Keratinocyte (primary cell): ENCODE results near the gene SZT2. TPM values are rescaled to one million over a fixed set of nuclear protein-coding genes. Genes with fewer than 3 reads are reported as not detected.
A peak's percentile ranks its signal among the peaks of the same experiment; 100 is the strongest.

Experiments used
- DNase-seq: peaks from one replicate; pipeline ENCODE4 v3.0.0-alpha.2; 2011; ENCODE audit warnings: low read depth, missing footprints, low spot score
- FAIRE-seq: peaks from 2 replicates; lab custom pipeline; 2011; peaks lifted over from hg19 to GRCh38; lab: Jason Lieb, UNC
- H2AFZ ChIP-seq: 2 replicates; pipeline ENCODE4 v1.6.0; 2012; ENCODE audit warnings: low read length, control low read depth, inconsistent platforms; ENCODE audit not compliant: control insufficient read depth
- H3K27ac ChIP-seq: 2 replicates; pipeline ENCODE4 v1.5.1; 2011; ENCODE audit warnings: low read length; ENCODE audit not compliant: control insufficient read depth, insufficient read depth
- H3K27me3 ChIP-seq: 3 replicates; pipeline ENCODE4 v1.6.0; 2011; ENCODE audit warnings: low read length; ENCODE audit not compliant: control insufficient read depth, insufficient read depth; ENCODE audit errors: extremely low read depth
- H3K36me3 ChIP-seq, 2 experiments: 2 replicates in 1 of 2; 3 replicates in 1 of 2; pipeline ENCODE4 v1.5.1; 2011; ENCODE audit warnings: low read length in 2 of 2, mild to moderate bottlenecking in 1 of 2; ENCODE audit not compliant: control insufficient read depth in 2 of 2, insufficient read depth in 2 of 2; ENCODE audit errors: extremely low read depth in 1 of 2
- H3K4me1 ChIP-seq: 3 replicates; pipeline ENCODE4 v1.5.1; 2011; ENCODE audit warnings: low read length; ENCODE audit not compliant: control insufficient read depth, insufficient read depth; ENCODE audit errors: extremely low read depth
- H3K4me2 ChIP-seq: 3 replicates; pipeline ENCODE4 v1.6.0; 2011; ENCODE audit warnings: low read depth, low read length; ENCODE audit not compliant: control insufficient read depth, insufficient read depth; ENCODE audit errors: extremely low read depth
- H3K4me3 ChIP-seq, 3 experiments: fragments of 200-600 bp in 1 of 3; sonication (generic) in 1 of 3; 2 replicates in 2 of 3; 3 replicates in 1 of 3; pipeline ENCODE4 v1.5.1; 2011 to 2016; ENCODE audit warnings: low read length in 3 of 3, mild to moderate bottlenecking in 3 of 3, control low read depth in 2 of 3, inconsistent platforms in 1 of 3, low read depth in 1 of 3, mixed read lengths in 1 of 3, mixed run types in 1 of 3, moderate library complexity in 1 of 3; ENCODE audit not compliant: control insufficient read depth in 2 of 3, insufficient read depth in 2 of 3; ENCODE audit errors: extremely low read depth in 1 of 3
- H3K79me2 ChIP-seq: 2 replicates; pipeline ENCODE4 v1.6.0; 2012; ENCODE audit warnings: low read length; ENCODE audit not compliant: control insufficient read depth, insufficient read depth
- H3K9ac ChIP-seq: 3 replicates; pipeline ENCODE4 v1.6.0; 2011; ENCODE audit warnings: low read length; ENCODE audit not compliant: control insufficient read depth, insufficient read depth; ENCODE audit errors: extremely low read depth
- H3K9me1 ChIP-seq: 3 replicates; pipeline ENCODE4 v1.6.0; 2011; ENCODE audit warnings: low read length; ENCODE audit not compliant: control insufficient read depth, insufficient read depth; ENCODE audit errors: extremely low read depth
- H3K9me3 ChIP-seq: 2 replicates; pipeline ENCODE4 v1.5.1; 2012; ENCODE audit warnings: low read depth, low read length; ENCODE audit not compliant: control insufficient read depth
- H4K20me1 ChIP-seq: 3 replicates; pipeline ENCODE4 v1.6.0; 2011; ENCODE audit warnings: low read length; ENCODE audit not compliant: control insufficient read depth, insufficient read depth; ENCODE audit errors: extremely low read depth
- EZH2 ChIP-seq: IDR thresholded peaks from one replicate; pipeline ENCODE4 v1.6.1; 2012; ENCODE audit warnings: inconsistent platforms, mild to moderate bottlenecking, low read length, moderate library complexity
- dilution Hi-C: fragments of 300-500 bp; cut with MboI; formaldehyde crosslinking; loops from one replicate; pipeline ENCODE4 v1.7.0; 2020; ENCODE audit warnings: low sequenced_read_pairs; ENCODE audit not compliant: extremely low pct_ligation_motif_present
- polyA plus RNA-seq, 5 experiments: library from polyadenylated mRNA; depleted of rRNA in 3 of 5; stranded (reverse) in 3 of 5; stranded (forward) in 1 of 5; unstranded in 1 of 5; fragments of >200 nt; gene quantifications; 1 replicate in 1 of 5; 2 replicates in 3 of 5; 3 replicates in 1 of 5; pipeline versions ENCODE4 v1.2.1 to v1.2.3, GENCODE V29; 2011 to 2012; ENCODE audit warnings: missing spikeins in 2 of 5, low read depth in 1 of 5, low replicate concordance in 1 of 5
- TF ChIP-seq, protein P1 (sequence below), 3 experiments: IDR thresholded peaks in 1 of 3; conservative IDR thresholded peaks in 1 of 3; optimal IDR thresholded peaks in 1 of 3; 2 replicates in 2 of 3; 3 replicates in 1 of 3; pipeline versions ENCODE3 to v1.5.1; 2011; ENCODE audit warnings: low read length in 3 of 3, mild to moderate bottlenecking in 3 of 3, moderate library complexity in 2 of 3, control low read depth in 1 of 3, inconsistent platforms in 1 of 3; ENCODE audit not compliant: insufficient read depth in 2 of 3; ENCODE audit errors: extremely low read depth in 1 of 3

SZT2 gene
- polyA plus RNA-seq, 1 donor (not counting 4 experiments of a cell fraction or from before 2014, with no cell fraction given), result 6.1 TPM

DNA sequence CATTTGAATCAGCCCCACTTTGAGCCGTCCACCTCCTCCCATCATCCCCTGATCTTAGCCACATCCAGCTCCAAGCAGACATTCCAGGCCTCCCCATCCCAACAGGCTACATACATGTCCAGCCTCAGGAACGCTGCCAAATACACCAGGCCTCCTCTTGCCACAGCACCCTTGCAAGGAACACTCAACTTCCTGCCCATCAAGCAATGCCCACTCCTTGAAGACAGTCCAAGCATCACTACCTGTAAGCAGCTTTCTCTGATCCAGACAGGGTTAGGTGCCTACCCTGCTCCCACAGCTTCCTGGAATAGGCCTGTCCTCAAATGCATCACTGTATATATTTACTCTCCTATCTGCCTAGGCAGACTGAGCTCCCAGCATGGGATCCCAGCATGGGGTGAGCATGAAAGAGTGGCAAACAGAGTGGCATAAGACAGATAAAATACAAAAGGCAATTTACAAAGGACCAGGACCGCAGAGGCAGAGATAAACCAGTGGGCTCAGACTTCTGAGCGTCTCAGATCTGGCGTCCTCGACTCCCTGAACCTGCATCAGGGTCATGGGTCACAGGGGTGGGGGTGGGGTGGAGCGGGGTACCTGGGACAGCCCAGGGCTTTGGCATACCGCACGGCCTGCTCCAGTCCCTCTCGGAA, 63.2 kb downstream of the SZT2 start:
- H3K27me3 ChIP-seq, result no peaks in the 10 kb centered on the region
- peaks cover 25 to 39% of the 10 kb centered on the region in 2 experiments for H3K36me3 ChIP-seq
- TF ChIP-seq, protein P1, sequence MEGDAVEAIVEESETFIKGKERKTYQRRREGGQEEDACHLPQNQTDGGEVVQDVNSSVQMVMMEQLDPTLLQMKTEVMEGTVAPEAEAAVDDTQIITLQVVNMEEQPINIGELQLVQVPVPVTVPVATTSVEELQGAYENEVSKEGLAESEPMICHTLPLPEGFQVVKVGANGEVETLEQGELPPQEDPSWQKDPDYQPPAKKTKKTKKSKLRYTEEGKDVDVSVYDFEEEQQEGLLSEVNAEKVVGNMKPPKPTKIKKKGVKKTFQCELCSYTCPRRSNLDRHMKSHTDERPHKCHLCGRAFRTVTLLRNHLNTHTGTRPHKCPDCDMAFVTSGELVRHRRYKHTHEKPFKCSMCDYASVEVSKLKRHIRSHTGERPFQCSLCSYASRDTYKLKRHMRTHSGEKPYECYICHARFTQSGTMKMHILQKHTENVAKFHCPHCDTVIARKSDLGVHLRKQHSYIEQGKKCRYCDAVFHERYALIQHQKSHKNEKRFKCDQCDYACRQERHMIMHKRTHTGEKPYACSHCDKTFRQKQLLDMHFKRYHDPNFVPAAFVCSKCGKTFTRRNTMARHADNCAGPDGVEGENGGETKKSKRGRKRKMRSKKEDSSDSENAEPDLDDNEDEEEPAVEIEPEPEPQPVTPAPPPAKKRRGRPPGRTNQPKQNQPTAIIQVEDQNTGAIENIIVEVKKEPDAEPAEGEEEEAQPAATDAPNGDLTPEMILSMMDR (optimal IDR thresholded peaks at IDR 0.05 in 1 of 3, IDR thresholded peaks at IDR 0.05 in 1 of 3, conservative IDR thresholded peaks at IDR 0.05 in 1 of 3; ENCODE audit: extremely low read depth in 1 of 3, insufficient read depth in 2 of 3, low read length in 3 of 3), result no peak
- no peak for TF ChIP-seq EZH2
- peak; percentile 17 for FAIRE-seq
- H3K4me2 ChIP-seq, result peak overlapping the region; percentile 87
- no peak for DNase-seq
- H3K9me1 ChIP-seq, result no peaks in the 10 kb centered on the region
- dilution Hi-C loops, result no loop called here
- peaks cover 25% of the 10 kb centered on the region for H3K4me1 ChIP-seq
- peak overlapping the region; percentile 39 to 70 (median 60) for H3K4me3 ChIP-seq
- no peaks in the 10 kb centered on the region for H3K9me3 ChIP-seq
- no peak overlapping the region for H2AFZ ChIP-seq
- peak overlapping the region; percentile 80 for H3K9ac ChIP-seq
- peaks cover 5% of the 10 kb centered on the region for H3K79me2 ChIP-seq
- no peaks in the 10 kb centered on the region for H4K20me1 ChIP-seq
- peak overlapping the region; percentile 2 for H3K27ac ChIP-seq

DNA sequence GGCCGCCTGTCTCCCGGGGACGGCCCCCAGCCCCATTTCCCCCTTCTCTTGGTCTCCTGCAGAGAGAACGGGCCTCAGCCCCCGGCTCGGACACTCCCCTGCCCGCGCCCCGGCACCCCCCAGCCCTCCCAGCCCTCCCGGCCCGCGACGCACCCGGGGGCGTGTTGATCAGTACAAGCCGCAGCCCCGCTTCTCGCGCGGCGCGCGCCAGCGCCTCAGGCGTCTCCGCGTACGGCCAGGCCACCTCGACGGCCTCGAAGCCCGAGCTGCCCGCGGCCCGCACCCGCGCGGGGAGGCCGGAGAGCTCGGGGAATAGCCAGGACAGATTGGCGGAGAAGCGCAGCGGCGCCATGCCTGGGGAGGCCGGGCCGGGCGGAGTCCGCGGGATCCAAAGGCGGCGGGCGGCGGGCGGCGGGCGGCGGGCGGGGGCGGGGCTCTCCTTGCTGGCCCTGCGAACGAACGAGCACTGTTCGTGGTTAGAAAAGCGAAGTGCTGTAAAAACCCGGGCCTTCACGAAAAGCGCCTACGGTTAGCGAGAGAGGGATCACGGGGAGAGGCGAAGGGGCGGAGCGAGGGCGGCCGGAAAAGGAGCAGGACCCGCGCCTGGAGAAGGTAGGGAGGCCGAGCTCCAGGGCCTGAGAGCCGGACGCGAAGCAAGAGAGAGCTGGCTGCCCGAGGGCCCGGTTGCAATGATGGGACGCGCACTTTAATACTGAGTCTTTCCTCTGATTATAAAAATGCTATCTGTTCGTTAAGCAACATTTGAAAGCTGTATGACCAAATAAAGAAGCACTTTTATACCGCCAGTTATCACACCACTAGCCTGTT, 64.0 kb downstream of the SZT2 start, which contains the start of gene HYI:
Gene HYI (minus strand): TSS at position 490 of the 828 bp plus-strand sequence. CDS start 138 bp downstream, at position 352.
- no peak for FAIRE-seq
- peak within 1 kb of the TSS; percentile 97 for H3K4me2 ChIP-seq
- no peaks in the 10 kb centered on the region for H3K9me1 ChIP-seq
- dilution Hi-C loops, result no loop called here
- no peaks in the 10 kb centered on the region for H4K20me1 ChIP-seq
- peak within 1 kb of the TSS; percentile 39 to 74 (median 60) for H3K4me3 ChIP-seq
- H3K9me3 ChIP-seq, result no peaks in the 10 kb centered on the region
- H2AFZ ChIP-seq, result peak within 1 kb of the TSS; percentile 56
- H3K4me1 ChIP-seq, result peaks cover 25% of the 10 kb centered on the region
- peak within 1 kb of the TSS; percentile 74 for H3K27ac ChIP-seq
- H3K9ac ChIP-seq, result peak within 1 kb of the TSS; percentile 80
- no peak for TF ChIP-seq EZH2
- TF ChIP-seq, protein P1 (optimal IDR thresholded peaks at IDR 0.05 in 1 of 3, IDR thresholded peaks at IDR 0.05 in 1 of 3, conservative IDR thresholded peaks at IDR 0.05 in 1 of 3; ENCODE audit: extremely low read depth in 1 of 3, insufficient read depth in 2 of 3, low read length in 3 of 3), result no peak
- DNase-seq, result no peak
- peaks cover 22 to 35% of the 10 kb centered on the region in 2 experiments for H3K36me3 ChIP-seq
- H3K27me3 ChIP-seq, result no peaks in the 10 kb centered on the region
- peaks cover 5% of the 10 kb centered on the region for H3K79me2 ChIP-seq
